GM23248 (cell line): Measurements from ENCODE around the gene BTN2A1.

Experiments used
- EZH2 ChIP-seq: fragments of 200-600 bp; sonication (generic); IDR thresholded peaks from 2 replicates; pipeline ENCODE4 v1.6.1; 2018; ENCODE audit warnings: antibody characterized with exemption, mild to moderate bottlenecking; ENCODE audit not compliant: insufficient read depth, poor library complexity, severe bottlenecking
- EZH2phosphoT487 ChIP-seq: fragments of 200-600 bp; sonication (generic); IDR thresholded peaks from 2 replicates; pipeline ENCODE4 v1.6.1; 2018; ENCODE audit warnings: antibody characterized with exemption, moderate library complexity, mild to moderate bottlenecking, low read depth; ENCODE audit not compliant: insufficient read depth

- TF ChIP-seq EZH2 (no peak), EZH2phosphoT487 (no peak)
Measured at GRCh38 chr6:26441977-26442376, 15.8 kb upstream of the BTN2A1 start.
